Measurements from ENCODE around the gene KRTAP3-2.

Gene KRTAP3-2

GRCh38 chr17:40975516-40975915 is 24.2 kb downstream of the KRTAP3-2 start:
- FAIRE-seq, result no peak
- no peak for DNase-seq (ENCODE audit: extremely low spot score, insufficient read length, low read depth)

DNA sequence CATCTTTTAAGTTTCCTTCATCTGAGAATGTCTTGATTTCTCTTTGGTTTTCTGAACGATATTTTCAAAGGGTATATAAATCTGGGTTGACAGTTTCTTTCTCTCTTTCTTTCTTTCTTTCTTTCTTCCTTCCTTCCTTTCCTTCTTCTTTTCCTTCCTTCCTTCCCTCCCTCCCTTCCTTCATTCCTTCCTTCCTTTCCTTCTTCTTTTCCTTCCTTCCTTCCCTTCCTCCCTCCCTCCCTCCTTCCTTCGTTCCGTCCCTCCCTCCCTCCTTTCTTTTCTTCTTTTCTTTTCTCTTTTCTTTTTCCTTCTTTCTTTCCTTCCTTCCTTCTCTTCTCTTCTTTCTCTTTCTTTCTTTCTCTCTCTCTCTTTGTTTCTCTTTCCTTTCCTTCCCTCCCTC is 25.3 kb downstream of the KRTAP3-2 start:
- DNase-seq (ENCODE audit: extremely low spot score, insufficient read length, low read depth), result no peak
- FAIRE-seq, result no peak

DNA sequence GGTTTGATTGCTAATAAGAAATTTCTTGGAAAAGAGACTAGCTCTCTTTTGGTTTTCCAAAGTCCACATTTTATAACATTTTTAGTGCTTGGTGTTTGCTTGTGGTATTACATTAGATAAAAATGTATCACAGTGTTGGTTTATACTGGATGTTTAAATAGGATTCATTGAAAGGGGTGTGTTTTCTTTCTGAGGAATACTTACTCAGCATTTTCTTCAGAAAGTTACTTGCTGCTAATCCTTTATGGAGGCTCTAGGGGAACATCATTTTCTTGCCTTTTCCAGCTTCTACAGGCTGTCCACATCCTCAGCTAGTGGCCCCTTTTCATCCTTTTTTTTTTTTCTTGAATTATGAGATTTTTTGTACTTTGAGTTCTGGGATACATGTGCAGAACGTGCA is 32.1 kb downstream of the KRTAP3-2 start:
- no peak for FAIRE-seq

DNA sequence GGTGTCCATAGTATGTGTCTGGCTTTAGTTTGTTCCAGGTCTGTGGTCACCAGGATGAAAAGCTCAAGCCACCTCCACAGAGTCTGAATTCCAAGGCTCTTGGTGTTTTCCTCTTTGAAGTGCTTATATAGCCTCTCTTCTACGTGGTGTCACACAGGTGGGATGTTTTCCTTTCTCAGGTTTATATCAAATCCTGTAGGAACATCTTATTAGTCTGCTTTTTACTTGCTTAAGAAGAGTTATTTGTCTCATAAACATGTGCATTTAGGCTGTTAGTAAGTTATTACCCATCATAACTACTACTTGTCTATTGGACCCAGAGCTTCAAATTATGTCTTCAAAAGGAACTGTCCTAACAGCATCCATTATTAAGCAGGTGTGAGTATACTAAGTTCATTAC is 32.9 kb downstream of the KRTAP3-2 start, which contains the start of gene KRT39:
KRT39 (minus strand) TSS at position 101 of the 400 bp plus-strand sequence; CDS start at position 9, 92 bp downstream.
- FAIRE-seq, result no peak

More for the DNA sequence above, 32.1 kb downstream of the KRTAP3-2 start:
- no peak for DNase-seq (ENCODE audit: extremely low spot score, insufficient read length, low read depth)

GRCh38 chr17:40963838-40964237 is 35.9 kb downstream of the KRTAP3-2 start:
- no peak for DNase-seq (ENCODE audit: extremely low spot score, insufficient read length, low read depth)
- FAIRE-seq, result peak; percentile 70

More for the DNA sequence above, 32.9 kb downstream of the KRTAP3-2 start, which contains the start of gene KRT39:
- DNase-seq (ENCODE audit: extremely low spot score, insufficient read length, low read depth), result no peak

GRCh38 chr17:40962059-40962561 is 37.6 kb downstream of the KRTAP3-2 start:
- DNase-seq (ENCODE audit: extremely low spot score, insufficient read length, low read depth) (no peak), FAIRE-seq (no peak)

- no peak for DNase-seq (ENCODE audit: extremely low spot score, insufficient read length, low read depth)
Measured at GRCh38 chr17:40961591-40961990, 38.1 kb downstream of the KRTAP3-2 start.

DNA sequence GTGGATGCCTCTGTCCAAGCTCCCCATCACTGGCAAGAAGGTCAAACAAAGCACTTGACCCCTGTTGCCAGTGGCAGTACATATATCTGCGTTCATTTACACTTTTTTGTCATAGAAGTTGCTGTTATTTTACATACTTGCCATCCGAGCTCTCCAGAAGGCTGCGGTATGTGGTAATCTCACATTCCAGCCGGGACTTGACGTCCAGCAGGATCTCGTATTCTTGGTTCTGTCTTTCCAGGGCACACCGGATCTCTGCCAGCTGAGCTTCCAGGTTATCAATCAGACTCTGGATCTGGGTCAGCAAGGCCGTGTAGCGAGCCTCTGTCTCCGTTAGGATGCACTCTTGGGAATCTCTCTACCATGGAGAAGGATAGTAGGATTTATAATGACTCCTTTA is 39.6 kb downstream of the KRTAP3-2 start:
- no peak for FAIRE-seq
- no peak for DNase-seq (ENCODE audit: extremely low spot score, insufficient read length, low read depth)

More at GRCh38 chr17:40961591-40961990, 38.1 kb downstream of the KRTAP3-2 start:
- FAIRE-seq, result no peak

GRCh38 chr17:40958086-40958953 is 41.4 kb downstream of the KRTAP3-2 start:
- DNase-seq (ENCODE audit: extremely low spot score, insufficient read length, low read depth) (no peak), FAIRE-seq (no peak)

DNA sequence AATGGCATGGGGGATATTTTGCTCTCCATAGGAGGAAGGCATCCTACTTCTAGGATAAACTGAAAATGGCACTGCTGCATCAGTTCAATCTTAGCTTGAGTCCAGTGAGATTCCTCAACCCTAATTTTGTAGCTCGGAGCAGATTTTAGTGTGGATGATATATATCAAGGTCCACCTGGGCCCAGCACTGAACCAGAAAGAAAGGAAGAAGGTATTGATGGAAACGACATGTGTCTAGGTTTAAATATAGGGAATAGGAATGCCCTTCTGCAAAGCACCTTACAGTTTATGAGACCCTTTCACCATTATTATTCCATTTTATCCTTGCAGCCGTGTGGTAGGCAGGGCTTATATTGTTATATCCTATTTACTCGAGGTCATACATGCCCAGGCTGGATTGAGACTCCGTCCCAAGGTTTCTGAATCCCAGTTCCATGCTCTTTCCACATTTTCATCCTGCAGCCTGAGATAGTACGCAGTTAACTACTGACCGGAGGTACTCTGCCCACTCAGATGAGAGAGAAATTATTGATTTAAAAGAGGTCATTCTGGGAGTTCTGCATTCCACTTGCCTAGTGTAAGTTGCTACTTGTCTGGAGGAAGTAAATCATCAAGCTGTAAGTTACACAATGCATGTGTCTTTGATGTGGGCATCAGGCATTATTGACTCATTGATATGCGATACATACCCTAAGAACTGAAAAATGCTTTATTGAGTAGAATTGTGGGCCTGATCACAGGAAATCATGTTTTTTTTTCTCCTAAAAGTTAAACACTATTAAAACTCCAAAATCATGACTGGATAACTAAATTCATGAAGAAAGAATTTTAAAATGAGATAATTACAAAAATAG is 43.1 kb downstream of the KRTAP3-2 start:
- no peak for FAIRE-seq
- DNase-seq (ENCODE audit: extremely low spot score, insufficient read length, low read depth), result no peak

- no peak for DNase-seq (ENCODE audit: extremely low spot score, insufficient read length, low read depth)
- FAIRE-seq, result no peak
Measured at GRCh38 chr17:40953881-40954280, 45.8 kb downstream of the KRTAP3-2 start.

- DNase-seq (ENCODE audit: extremely low spot score, insufficient read length, low read depth), result no peak
- FAIRE-seq, result no peak
Measured at GRCh38 chr17:40952661-40953060, 47.0 kb downstream of the KRTAP3-2 start.

GRCh38 chr17:40952154-40952553 is 47.6 kb downstream of the KRTAP3-2 start:
- DNase-seq (ENCODE audit: extremely low spot score, insufficient read length, low read depth) (no peak), FAIRE-seq (no peak)

GRCh38 chr17:40951011-40951622 is 48.6 kb downstream of the KRTAP3-2 start:
- DNase-seq (ENCODE audit: extremely low spot score, insufficient read length, low read depth) (no peak), FAIRE-seq (no peak)

DNA sequence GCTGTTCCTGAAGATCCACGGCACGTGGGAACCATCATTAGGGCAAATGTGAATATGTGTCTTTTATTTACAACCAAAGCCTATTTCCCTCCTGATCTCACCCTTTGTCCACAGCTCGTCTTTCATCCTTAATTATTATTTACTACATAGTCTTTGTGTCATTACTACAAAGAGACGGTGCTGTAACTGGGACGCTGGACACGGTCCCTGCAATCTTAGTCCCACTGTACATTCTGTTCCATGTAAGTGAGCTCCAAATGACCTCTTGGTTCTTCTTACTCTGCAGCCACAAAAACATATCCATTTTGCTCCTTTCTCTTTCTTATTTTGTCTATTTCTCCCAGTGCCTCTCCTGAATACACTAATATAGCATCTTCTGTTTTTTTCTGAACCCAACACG is 49.5 kb downstream of the KRTAP3-2 start:
- FAIRE-seq (no peak), DNase-seq (ENCODE audit: extremely low spot score, insufficient read length, low read depth) (no peak)

DNA sequence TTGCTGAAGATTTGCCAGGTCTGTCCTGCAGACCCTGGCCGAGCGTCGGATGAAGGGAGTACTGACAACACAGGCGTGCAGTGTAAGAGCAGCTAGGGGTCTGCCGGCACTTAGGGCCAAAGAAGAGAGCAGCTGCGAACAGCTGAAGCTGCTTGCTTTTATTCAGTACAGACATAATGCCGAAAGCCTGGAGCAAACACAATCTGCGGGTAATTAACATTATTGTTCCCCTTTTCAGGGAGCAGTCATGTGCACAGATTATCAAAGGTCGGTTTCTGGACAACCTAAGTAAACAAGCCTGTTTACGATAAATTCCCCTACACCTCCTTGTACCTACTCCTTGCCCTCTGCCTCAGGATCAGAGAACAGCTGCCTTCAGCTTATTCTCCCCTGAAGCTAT is 50.3 kb downstream of the KRTAP3-2 start:
- FAIRE-seq (no peak), DNase-seq (ENCODE audit: extremely low spot score, insufficient read length, low read depth) (no peak)

All from GM18507 (cell line).